GM18508 (cell line): Measurements from ENCODE around the gene TRIM74.
"Not testable (repeated sequence)": the region's sequence is repeated elsewhere in the genome, so short reads cannot be mapped to it uniquely, and the experiment has no call there.

Experiments used
- ATAC-seq: cut with Tn5 transposase; IDR thresholded peaks from one replicate; pipeline ENCODE4 v1.9.1; 2021; ENCODE audit warnings: moderate number of reproducible peaks; ENCODE audit not compliant: insufficient read depth, unreplicated experiment

The TRIM74 gene

DNA sequence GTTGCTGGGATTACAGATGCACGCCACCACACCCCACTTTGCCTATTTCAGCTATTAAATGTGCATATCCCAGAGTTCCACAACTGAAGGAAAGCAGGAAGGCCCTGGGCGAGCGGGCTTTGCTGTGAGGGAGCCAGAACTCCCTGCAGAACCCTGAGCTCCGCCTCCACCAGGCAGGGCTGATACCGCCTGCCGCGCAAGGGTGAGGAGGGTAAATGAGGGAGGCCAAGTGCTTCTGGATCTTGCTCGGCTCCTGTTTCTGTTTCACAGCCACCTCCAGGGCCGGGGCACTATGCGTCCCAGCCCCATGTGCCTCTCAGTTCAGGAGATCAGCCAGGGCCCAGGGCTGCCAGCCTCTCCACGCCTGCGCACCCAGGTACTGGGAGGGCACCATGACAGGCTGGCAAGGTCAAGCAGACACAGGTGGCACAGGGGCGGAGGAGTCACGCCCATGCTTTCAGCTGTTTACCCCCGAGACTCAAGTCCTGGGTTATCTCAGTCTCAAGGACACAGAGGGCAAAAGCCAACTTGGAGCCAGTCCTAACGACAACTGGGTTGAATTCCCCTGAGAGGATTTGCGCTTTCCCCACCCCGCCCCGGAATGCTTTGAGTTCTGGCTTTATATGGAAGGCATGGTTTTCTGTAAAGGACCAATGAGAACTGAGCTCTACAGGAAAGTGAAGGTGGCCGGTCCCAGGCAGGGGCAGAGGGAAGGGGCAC, 8.5 kb downstream of the TRIM74 start:
- ATAC-seq = not testable (repeated sequence)

DNA sequence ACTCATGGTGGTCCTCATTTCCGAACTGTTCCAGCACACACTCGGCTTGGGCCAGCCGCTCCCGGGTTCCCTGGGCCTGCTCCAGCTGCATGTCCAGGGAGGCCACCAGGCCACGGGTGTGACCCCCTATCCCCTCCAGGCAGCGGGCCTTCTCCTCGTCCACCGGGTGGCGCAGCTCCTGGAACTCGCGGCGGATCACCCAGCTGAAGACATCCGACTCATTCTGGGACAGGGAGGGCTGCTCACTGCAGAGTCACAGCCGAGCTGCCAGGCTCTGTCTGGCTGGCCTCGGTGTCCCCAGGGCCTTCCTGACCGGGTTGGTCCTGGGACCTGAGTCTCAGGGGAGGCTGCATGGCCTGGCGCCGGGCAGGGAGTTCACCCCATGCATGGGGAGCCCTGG, 9.2 kb downstream of the TRIM74 start:
- not testable (repeated sequence) for ATAC-seq

DNA sequence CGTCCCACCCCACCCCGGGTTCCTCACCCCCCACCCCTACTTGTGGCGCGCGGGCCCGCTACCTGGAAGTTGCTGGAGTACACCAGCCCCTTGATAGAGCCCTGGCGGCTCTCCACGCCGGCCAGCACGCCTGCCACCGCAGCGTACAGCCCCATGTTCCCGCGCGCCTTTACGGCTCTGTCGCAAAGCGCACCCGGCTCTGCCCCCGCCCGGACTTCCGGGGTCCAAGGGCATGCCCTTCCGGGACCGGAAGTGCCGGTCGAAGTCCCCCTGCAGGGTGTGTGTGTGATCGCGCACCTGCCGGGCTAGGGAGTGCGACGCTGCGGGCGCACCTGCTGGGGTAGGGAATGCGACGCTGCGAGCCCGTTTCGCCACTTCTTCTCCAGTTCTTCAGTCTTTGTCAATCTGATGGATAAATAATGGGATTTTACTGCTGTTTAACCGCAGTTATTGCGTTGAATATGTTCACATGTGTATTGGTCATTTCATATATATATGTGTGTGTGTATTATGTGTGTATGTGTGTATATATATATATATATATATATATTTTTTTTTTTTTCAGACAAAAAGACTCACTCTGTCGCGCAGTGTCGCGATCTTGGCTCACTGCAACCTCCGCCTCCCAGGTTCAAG, 14.6 kb downstream of the TRIM74 start:
- peak; percentile 68 for ATAC-seq

DNA sequence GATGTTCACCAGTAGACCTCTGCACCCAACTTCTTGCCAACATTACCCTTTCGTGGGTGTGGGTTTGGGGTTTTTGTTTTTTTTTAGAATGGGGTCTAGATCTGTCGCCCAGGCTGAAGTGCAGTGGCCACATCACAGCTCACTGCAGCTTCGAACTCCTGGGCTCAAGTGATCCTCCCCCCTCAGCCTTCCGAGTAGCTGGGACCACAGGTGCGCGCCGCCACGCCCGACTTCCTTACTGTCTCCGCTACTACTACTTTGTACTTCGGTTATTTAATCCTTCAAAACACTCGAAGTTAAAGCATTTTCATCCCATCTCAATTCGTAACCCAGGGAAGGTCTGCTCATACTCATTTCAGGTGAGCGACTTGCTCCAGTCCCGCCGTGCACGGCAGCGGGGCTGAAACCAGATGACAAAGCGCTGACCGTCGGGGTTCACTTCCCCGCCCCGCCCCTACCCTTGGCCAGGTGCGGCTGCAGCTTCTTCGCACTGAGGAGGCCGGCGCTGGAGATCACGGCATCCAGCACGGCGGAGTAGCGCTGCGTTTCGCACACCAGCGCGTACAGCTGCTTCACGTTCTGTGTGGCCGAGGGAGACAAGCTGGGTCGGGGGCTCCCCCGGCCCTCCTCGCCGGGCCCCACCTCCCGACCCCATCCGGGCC, 15.2 kb downstream of the TRIM74 start:
- ATAC-seq = peak; percentile 25

DNA sequence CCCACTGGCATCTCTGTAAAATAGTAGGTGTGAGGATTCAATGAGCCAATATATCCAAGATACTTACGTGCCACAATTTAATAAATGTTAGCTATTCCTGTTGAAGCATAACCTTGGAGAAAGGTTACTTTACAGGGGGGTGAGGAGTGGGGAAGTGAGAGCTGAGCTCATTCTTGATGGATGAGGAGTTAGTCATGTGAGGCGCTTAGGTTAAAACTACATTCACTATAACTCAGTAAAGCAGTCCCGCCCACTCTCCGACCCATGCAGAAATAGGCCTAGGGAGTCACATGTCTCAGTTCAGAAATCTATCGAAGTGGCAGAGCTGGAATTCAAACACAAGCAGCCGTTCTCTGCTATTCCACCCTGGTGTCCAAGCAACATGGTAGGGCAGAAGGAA, 18.8 kb downstream of the TRIM74 start:
- not testable (repeated sequence) for ATAC-seq

DNA sequence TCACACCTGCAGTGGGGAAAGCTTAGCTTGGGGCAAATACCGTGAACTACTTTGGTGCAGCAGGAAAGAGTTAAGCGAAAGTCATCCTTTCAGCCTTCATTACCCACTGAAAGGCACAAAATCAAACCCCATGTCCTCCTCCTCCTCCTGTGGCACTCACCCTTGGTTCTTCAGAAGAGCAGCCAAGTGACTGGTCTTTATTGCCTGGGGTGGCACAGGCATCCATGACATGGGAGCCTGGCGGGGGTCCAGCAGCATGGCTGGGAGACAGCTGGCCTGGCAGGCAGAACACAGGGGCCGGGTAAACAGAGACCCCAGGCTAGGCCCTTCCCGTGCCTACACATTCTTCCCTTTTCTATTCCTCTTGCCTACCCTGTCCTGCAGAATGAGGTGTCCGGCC, 19.6 kb downstream of the TRIM74 start:
- not testable (repeated sequence) for ATAC-seq

DNA sequence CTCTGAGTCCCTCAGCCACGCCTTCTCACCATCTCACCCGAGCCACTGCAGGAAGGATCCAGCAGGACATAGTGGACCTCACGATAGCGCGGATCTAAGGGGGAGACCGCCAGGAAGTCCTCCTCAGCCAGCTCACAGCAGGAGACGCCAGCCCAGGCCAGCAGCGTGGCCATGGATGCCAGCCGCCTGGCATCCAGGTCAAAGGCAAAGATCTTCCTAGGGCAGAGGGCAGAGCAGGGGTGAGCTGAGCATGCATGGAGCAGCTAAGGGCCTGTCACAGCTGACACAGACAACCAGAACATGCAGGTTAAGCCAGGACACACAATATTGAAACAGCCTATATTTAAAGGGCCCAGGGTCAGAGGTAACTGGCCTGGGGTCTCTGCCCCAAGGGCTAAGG, 20.0 kb downstream of the TRIM74 start:
- ATAC-seq = not testable (repeated sequence)

DNA sequence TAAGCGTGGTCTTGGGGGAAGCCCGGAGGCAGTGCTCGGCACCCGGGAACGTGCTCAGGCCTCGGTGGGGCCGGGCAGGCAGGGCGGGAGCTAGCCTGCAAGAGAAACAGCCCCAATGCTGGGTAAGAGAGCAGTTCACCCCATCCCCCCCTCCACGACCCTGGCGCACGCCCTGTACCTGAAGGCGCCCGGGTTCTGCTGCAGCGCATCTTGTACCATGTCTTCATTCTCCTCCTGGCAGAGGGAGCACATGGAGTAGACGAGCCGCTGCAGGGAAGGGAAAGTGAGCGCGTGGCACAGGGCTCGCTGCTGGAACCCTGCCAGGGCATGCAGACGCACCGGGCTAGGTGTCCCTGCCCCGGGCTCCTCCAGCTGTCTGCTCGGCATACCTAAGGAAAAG, 20.6 kb downstream of the TRIM74 start:
- ATAC-seq = not testable (repeated sequence)

DNA sequence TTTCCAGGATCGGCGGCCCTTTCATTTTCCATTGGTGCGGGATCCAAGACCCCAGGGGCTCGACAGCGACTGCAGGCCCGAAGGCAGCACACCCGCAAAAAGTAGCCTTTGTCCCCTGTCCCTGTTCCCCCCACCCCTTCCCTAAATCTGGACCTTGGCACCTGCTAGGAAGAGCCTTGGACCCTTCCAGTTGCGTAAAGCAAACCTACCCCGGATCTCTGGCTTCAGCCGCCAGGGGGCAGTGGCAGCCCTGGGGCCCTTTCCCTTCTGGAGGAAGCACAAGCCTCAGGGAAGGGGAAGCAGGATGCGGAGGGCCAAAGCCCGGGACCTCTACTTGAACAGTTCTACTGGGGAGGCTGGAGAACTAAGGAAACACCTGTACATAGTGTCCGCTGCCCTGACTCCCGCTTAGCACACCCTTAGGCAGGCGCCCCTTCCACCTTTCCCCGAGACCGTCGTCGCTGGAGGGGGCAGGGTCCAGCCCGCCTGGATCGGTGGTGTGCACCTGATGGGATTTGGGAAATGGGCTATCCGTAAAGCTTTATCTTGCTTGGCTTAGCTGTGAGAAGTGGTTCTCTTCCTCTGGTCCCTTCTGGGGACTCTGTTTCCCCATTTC, 23.0 kb downstream of the TRIM74 start:
- not testable (repeated sequence) for ATAC-seq

DNA sequence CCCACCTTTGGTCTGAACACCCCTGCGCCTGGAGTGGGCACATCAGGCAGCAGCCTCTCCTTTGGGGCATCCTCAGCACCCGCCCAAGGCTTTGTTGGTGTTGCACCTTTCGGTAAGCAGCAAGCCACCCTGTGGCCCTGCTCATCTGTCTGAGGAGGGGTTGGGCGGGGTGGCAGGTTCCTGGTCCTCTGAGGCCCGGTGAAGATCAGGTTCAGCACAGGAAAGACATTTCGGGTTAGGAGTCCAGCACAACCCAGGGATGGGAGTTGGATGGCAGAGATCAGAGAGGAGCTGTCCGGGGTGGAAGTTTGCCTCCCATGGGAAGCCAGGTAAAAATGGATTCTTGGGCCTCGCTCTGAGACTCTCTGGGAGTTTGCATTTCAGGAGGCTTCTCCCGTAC, 23.7 kb downstream of the TRIM74 start:
- not testable (repeated sequence) for ATAC-seq

DNA sequence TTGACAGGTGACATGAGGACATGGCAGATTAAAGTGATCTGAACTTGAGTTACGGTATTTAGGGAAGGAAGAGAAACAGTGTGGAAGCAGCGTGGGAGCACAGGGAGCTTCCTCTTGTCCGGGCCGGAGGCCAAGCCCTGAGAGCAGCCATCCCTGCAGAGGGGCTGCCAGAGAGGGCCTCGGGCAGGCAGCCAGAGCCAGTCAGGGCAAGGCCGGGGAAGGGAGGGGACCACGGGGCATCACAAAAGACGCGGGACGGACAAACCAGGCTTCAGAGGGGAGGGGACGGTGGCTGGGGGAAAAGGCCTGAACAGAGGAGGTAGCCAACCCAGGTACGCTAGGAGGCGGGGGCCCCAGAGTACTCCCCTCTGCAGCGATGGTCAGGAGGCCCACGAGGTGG, 24.3 kb downstream of the TRIM74 start:
- not testable (repeated sequence) for ATAC-seq

DNA sequence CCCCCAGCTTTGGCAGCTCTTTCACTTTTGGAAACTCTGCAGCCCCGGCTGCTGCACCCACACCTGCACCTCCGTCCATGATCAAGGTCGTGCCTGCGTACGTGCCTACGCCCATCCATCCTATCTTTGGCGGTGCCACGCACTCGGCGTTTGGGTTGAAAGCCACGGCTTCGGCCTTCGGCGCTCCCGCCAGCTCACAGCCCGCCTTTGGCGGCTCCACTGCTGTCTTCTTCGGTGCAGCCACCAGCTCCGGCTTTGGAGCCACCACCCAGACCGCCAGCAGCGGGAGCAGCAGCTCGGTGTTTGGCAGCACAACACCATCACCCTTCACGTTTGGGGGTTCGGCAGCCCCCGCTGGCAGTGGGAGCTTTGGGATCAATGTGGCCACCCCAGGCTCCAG, 26.3 kb downstream of the TRIM74 start:
- ATAC-seq = not testable (repeated sequence)

DNA sequence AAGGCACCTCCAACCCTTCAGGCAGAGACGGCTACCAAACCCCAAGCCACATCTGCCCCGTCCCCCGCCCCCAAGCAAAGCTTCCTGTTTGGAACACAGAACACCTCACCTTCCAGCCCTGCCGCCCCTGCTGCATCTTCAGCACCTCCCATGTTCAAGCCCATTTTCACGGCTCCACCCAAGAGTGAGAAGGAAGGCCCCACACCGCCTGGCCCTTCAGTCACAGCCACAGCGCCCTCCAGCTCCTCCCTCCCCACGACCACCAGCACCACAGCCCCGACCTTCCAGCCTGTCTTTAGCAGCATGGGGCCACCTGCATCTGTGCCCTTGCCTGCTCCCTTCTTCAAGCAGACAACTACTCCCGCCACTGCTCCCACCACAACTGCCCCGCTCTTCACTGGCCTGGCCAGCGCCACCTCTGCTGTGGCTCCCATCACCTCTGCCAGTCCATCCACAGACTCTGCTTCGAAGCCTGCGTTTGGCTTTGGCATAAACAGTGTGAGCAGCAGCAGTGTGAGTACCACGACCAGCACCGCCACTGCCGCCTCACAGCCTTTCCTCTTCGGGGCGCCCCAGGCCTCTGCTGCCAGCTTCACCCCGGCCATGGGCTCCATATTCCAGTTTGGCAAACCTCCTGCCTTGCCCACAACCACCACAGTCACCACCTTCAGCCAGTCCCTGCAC, 27.1 kb downstream of the TRIM74 start:
- ATAC-seq = not testable (repeated sequence)

DNA sequence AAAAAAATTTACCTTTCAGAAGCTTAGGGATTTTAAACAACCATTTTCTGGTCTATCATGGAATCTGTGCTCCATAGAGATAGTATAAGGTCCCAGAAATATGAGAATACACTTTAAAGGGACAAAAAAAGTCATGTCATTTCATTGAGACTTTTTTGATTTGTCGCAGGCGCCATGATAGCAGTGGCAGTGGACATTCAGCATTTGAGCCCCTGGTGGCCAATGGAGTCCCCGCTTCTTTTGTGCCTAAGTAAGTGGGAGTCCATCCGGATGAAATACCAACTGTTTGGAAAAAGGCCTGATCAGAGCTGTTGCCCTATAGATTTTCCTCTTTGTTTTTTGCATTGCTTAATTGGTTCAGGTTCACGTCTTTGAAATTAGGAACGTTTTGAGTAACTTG, 41.0 kb downstream of the TRIM74 start:
- not testable (repeated sequence) for ATAC-seq

DNA sequence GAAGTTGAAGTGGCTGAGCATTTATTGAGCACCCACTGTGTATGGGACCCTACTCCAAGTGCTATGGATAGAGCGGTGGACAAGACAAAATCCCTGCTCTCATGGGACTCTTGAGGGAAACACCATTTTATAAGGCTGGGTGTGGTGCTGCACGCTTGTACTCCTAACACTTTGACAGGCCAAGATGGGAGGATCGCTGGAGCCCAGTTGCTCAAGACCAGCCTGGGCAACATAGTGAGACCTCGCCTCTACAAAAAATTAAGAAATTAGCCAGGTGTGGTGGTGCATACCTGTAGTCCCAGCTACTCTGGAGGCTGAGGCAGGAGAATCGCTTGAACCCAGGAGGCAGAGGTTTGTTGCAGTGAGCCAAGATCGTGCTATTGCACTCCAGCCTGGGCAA, 41.5 kb downstream of the TRIM74 start:
- ATAC-seq = not testable (repeated sequence)

DNA sequence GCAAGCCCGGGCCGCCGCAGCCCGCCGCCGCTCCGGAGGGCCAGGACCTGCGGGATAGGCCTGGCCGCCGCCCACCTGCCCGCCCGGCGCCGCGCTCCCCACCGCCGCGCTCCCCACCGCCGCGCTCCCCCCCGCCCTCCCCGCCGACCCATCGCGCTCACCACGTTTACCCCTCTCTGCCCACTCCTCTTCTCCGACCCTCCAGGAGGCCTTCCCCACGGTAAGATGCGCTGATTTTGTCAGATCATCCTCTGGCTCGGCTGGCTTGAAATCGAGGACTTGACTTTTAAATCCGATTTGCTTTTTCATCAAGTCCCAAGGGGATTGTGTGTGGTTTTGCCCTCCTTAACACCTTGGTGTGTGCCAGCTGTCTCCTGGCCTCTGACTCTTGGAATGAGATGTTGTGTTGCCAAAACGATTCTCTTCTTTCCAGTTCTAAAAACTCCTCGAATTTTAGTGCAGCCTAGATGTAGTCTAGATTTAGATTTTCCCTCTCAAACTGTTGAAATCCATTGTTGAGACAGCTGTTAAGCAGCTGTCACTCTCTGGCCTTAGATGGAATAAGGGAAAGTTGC, 43.6 kb downstream of the TRIM74 start:
- ATAC-seq = no peak

DNA sequence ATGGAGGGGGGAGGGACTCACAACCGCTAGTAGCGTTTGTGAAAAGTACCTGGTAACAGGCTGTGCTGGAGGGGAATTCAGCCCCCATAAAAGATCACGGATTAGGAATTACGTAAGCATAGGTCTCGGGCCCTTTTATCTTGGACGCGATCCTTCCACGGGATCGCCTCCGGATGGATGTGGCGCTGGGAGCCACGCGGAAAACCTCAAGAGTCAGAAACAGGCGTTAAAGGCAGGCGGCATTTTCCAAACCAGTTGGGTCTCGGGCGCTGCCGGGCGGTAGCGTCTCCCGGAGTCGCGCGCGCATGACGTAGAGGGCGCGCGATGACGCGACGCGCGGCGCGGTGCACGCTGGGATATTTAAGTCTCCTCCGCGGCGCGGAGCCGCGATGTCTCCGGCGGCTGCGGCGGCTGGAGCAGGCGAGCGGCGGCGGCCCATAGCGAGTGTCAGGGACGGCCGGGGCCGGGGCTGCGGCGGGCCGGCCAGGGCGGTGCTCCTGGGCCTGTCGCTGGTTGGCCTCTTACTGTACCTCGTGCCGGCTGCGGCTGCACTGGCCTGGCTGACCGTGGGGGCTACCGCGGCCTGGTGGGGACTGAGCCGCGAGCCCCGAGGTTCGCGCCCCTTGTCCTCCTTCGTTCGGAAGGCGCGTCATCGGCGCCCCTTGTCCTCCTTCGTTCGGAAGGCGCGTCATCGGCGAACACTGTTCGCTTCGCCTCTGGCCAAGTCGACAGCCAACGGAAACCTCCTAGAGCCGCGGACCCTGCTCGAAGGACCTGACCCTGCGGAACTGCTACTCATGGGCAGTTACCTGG, 44.3 kb downstream of the TRIM74 start, which contains the start of gene POM121:
Gene POM121 (plus strand): TSS at position 363 of the 813 bp plus-strand sequence. CDS start 27 bp downstream, at position 390.
- peak; percentile 47 for ATAC-seq

DNA sequence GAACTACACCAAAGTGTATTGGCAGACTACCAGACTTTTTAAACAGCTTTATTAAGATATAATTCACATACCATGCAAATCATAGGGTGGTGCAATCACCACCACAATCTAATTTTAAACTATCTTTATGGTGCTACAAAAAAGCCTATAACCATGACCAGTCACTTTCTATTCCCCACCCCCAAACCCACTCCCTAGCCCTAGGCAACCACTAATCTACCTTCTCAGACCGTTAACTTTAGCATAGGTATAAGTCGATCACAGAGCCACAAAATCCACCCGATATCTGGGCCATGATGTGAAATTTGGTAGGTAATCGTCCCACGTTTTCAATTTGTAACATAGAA, 44.9 kb downstream of the TRIM74 start:
- ATAC-seq = no peak

DNA sequence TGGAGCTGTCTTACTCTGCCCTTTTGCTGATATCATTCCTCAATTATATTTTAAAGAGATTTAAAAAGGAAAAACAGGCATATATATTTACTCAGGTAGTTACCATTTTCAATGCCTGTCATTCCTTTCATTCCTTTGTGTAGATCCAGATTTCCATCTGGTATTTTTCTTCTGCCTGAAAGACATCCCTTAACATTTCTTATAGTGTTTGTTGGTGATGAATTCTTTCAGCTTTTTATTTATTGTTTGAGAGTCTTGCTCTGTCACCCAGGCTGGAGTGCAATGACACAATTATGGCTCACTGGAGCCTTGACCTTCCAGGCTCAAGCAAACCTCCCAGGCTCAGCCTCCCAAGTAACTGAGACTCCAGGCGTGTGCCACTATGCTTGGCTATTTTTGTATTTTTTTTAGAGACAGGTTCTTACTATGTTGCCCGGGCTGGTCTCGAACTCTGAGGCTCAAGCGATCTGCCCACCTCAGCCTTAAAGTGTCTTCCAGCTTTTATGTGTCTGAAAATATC, 50.0 kb downstream of the TRIM74 start:
- no peak for ATAC-seq
